Stimulated activated CD4-positive, alpha-beta T cell treated with anti-CD3 and anti-CD28 coated beads, Interleukin-4, amount 100 ng/mL, for 48 hours (primary cell): ENCODE results near the gene TLCD2.
A peak's percentile ranks its signal among the peaks of the same experiment; 100 is the strongest.
"Not testable (repeated sequence)": the region's sequence is repeated elsewhere in the genome, so short reads cannot be mapped to it uniquely, and the experiment has no call there.

Source experiments
- DNase-seq, 2 donors: peaks; one replicate each; pipeline ENCODE4 v3.0.0-alpha.2; 2020; ENCODE audit warnings: low read depth in 2 of 2

The TLCD2 gene

DNA sequence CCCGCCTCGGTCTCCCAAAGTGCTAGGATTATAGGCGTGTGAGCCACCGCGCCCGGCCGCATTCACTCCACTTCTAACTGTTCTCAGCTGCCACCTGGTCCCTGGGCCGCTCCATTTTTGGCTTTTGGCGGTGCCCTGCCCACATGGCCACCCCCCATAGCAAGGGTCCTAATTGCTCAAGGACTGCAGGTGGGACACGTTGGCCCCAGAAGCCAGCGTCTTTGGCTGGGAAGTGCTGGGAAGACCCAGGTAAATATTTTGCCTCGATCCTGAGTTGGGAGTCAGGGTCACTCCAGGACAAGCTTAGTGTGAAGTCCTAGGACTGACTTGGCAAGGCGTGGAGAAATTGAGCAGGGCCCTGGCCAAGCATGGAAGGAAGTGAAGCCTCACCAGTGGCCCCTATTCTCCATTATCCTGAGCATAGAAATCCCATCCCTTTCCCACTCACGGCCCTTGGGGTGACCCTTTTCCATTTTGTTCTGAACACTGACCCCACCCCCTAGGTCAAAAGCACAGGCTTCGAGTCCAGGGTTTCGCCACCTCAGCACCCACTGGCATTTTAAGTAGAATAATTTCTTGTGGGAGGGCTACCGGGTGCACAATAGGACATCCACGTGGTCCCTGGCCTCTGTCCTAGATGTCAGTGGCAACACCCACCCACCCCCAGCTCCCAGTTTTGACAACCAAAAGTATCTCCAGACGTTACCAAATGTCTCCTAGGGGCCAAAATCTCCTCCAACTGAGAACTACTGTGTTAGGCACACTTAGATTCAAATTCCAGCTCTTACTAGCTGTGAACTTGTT is 8.4 kb upstream of the TLCD2 start:
- no peak for DNase-seq

DNA sequence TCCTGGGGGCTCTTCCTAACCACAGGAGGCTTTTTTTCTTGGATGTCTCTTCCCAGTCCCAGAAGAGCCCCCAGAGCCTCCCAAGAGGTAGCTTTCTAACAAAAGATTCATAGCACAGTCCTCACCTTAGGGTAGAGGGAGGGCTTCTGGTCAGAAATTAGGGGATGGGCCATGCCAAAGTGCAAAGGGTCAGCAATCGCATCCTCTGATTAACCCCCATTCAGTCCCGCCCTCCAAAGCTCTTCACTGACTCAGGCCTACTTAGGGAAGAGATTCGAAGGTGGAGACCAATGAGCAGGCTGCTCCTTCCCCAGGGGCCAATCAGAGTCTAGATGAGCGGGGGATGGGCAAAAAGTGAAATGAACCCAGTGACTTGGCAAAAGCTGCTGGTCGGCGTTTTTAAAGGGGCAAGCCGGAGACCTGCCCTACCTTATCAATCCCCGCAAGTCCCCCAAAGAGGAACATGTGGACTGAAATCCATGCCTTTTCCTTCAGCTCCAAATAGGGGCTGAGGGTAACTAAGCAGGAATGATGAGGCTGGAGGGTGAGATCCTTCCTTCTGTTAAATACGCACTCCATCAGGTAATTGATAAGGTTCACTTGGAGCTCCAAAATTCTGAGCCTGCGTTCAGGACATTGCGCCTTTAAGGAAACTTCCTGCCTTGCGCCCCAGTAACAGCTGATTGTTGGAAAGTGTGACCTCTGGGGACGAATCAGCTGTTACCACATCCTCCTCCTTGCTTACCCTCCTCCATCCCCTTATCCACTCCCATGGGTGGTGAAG is 6.9 kb upstream of the TLCD2 start:
- DNase-seq = peak; percentile 69 to 84

DNA sequence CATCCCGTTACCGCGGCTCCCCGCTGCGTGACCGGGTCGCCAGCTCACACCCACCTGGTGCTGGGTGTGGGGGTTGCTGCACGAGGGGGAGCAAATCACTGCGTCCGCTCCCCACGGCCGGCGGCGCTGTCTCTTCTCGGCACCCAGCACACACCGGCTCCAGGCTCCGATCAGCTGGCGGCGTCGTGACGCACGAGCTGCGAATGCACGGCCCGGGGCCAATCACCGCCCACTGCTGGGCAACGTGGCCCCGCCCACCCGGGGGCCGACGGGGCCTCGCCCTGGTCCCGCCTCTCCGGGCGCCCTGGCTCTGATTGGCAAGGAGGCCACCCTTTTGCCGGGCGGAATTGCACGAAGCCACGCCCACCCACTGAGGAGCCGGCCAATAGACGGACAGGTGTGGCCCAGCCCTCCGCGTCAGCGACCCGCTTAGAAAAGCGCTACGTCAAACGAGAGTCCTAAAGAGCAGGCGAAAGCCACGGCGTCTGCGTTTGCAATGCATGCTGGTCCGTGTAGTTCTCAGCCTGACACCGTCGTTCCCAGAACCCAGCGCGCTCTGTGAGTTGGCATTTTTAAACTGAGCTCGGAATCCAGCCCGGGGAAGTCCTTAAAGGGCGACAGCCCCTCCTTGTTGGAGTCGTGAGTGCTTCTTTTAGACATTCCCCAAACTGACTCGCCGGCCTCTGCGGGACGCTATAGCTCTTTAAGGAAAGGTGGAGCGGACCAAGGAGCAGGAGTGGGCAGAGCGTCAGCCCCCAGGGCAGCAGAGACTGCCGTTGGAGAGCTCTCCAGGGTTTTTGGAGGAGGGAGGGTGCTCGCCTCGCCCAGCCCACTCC is 6.1 kb upstream of the TLCD2 start:
- DNase-seq = peak; percentile 99 to 100

DNA sequence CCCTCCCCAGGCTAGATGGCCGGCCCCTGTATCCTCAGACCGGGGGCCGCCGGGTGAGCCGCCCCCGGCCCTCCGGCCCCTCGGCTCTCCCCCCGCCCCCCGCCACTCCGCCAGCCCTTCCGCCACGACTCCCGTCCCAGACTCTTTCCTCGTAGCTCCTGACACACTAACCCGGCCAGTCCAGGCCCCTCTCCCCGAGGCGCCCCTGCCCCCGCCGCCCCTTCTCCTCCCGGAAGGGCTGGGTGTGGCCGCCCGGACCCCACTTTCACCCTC is 5.6 kb upstream of the TLCD2 start:
- no peak for DNase-seq

DNA sequence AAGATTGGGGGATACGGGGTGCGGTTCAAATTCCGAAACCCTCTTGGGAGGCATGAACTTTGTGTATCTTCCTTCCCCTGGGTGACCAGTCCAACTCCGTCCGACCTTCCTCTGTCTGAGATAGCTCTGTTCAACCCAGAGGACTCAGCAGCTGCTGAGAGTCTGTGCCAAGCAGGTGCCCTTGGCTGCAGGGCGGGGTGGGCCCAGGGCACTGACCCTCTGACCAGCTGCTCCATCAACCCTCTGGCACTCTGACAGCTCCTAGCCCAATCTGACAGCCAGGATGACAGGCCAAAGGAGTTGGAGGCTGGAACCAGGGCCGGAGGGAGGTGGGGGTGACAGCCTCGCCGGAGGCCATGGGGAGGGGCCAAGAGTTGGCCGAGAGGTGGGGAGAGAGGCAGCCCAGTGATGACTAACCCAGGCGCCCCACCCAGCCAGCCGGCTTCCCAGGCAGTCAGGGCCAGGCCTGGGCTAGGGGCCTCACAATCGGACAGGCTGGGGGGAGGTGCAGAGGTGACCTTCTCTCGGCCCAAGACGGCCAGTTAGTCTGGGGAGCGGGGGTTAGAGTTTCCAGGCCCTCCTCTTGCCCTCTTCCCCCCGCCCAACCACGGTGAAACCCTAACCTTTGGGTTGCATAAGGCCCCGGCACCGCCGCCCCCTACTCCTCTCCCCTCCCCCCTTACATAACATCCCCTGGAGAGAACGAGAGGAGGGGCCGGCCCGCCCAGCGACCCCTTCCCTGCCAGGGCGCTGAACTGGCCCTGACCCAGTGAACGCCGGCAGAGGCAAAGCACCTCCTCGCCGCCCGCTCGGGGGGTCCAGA is 5.0 kb upstream of the TLCD2 start:
- DNase-seq = peak in 1 of 2 donors; percentile 42

DNA sequence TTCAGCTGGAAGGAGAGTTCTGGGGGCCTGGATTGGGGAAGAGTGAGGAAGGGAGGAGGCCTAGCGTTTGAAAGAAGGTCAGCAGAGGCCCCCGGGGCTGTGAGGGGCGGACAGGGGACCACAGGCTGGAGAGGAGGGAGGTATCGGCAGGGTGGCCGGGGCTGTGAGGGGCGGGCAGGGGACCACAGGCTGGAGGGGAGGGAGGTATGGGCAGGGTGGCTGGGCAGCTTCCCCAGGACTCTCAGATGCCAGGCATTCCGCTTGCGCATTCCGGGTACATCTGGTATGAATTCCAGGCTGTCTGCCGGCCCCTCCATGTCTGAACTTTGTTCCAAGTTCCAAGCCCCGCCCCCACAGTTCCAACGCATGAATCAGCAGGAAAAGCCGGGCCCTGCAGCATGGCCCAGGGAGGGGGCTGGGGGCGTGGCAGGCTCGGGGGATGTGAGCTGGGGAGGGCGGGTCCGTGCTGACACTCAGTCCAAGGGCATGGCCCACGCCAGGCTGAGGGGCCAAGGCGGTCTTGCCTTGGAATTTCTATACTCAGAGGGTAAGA is 4.3 kb upstream of the TLCD2 start:
- DNase-seq = no peak

DNA sequence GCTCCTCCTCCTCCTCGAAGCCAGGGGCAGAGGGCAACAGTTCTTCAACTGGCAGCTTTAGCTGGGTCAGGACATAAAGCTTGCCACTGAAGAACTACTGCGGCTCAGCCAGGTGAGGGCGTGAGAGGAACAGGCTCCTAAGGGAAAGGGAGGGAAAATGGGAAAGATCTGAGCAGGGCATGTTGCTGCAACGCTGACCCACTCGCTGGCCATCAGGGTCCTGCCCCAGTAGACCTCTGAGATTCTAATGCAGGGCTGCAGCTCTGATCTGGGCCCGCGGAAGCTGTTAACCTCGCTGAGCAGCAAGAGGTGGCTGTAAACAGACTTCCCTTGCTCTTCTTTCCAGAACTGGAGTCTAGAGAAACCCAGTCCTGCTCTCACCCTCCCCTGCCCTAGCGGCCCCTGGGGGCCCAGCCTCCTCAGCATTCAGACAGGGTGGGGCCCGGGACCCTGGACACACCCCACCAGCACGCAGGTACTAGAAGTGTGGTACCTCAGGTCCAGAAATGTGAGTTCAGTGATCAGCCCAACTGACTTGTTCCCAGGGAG is 3.8 kb upstream of the TLCD2 start:
- DNase-seq = no peak

DNA sequence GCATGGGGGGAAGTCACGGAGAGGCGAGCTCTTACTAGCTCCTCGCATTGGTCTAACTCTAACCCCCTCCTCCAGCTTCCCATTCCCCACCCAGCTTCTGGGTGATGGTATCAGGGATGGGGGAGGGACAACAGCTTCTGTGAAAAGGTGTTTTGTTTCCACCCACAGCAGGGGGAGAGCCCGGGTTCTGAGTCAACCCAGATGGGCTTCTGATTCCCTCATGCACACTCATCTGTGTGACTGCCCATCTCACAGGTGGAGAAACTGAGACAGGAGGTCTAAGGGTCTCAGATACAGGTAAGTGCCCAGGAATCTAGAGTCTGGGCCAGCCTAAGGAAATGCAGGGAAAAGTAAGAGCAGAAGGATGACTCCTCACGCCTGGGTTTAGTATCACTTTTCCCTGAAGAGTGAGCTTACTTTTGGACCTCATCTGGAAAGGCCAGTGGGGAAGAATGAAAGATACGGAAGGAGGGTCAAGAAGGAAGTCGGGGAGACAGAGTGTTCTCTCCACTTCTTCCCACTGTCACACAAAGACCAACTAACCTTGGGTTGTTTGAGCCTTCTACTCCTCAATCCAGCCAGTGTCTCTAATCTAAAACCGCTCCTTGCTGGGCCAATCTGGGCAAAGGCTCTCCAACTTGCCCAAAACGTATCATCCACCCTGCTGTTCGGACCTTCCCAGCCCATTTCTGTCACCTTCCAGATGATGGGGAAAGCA is 3.1 kb upstream of the TLCD2 start:
- DNase-seq = no peak

DNA sequence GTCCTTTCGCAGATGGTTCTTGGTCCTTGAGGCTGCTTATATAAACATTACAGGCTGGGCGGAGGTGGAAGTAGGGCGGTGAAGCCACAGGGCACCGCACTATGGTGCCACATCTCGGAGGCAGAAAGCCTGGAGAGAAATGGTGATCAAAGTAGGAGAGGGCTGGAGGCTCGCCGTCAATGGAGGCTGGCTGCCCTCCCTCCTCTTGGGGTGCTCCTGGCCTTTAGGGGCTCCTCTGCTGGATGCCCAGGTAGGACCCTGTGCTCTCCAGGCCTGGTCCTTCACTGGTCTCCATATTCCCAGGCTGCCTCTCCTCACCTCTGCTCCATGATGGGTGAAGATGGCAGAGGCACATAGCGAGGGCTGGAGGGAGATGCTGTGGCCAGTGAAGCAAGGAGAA is 2.1 kb upstream of the TLCD2 start:
- no peak for DNase-seq

DNA sequence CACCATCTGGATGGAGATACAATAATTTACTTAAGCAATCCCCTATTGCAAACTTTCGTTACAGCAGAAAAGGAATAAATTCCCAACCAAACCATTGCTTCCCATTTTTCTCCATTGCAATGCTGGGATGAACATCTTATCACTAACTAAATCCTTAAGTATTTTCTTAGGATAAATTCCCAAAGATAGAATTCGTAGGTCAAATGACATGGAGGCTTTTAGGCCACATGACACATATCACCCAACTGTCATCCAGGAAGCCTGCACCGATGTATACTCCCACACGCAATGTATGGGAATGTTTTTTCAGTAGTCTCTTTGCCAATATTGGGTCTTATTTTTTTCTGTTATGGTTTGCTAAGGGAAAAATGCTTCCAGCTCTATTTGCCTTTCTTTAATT is 1.6 kb upstream of the TLCD2 start:
- DNase-seq = no peak

DNA sequence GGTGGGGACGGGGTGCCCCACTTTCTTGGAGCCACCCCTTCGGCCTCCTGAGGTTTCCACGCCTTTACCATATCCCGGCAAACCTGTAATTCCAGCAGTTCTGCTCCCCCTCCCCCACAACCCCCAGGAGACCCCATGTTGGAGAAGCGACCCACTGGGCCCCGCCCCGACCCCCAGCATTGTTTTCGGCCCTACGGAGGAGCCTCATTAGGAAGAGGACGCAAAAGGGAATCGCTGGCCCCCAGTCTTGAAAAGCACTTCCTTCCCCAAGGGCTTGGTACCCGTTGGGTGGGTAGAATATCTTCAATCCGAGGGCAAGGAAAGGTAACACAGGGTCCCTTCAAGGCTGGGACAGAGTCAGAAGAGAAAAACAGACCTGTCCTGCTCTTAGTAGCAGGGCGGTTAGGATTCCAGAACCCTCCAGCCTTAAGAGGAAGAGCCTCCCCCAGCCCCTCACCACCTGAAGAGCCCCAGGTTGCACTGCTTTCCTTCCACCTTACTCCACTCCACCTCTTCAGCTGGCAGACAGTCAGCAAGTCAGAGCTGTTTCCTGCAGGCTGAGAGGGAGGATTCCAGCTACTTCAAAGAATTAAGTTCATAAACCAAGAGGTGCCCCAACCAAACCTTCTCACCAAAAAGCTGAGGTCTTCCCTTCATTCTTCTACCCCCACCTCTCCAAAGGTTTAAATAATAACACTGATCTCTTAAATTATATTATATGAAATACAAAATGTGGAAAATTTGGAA is 803 bp upstream of the TLCD2 start:
- no peak for DNase-seq

DNA sequence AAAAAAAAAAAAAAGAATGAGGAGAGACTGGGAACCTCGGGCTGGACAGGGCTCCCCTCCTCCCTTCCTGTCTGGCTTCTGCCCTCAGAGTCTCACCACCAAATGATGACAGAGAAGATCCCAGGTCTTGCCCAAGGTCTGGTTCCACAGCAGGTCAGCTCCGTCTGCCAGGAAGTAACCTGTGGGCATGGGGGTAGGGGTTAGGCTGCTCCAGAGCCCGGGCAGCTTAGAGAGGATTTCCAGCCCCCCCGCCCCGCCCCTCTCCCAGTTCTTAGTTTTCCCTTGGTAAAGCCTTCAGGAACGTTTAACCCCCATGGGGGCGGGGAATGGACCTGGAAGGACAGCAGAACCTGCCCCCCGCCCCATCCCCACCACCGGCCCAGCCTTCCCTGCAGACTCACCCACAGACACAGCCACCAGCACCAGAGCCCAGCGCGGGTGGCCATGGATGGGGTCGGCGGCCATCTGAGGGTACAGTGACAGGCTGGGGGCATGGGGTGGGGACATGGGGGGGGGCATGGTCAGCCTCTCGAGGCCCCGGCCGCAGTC is 700 bp downstream of the TLCD2 start:
- DNase-seq = no peak

DNA sequence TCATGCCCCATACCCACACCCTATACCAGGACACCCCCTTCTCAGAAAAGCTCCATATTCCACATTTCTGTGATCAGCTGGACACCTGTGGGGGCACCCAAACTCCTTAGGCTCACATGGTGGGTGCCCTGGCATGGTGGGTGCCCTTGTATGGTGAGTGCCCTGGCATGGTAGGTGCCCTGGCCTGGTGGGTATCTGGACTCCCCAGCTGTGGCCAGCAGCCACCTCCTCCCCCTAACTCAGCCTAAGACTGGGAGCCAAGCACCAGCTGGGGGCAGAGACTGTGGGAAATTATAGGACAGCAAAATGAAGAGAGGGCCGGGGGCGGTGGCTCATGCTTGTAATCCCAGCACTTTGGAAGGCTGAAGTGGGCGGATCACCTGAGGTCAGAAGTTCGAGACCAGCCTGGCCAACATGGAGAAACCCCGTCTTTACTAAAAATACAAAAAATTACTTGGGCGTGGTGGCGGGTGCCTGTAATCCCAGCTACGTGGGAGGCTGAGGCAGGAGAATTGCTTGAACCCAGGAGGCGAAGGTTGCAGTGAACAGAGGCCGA is 1.3 kb downstream of the TLCD2 start:
- not testable (repeated sequence) for DNase-seq

DNA sequence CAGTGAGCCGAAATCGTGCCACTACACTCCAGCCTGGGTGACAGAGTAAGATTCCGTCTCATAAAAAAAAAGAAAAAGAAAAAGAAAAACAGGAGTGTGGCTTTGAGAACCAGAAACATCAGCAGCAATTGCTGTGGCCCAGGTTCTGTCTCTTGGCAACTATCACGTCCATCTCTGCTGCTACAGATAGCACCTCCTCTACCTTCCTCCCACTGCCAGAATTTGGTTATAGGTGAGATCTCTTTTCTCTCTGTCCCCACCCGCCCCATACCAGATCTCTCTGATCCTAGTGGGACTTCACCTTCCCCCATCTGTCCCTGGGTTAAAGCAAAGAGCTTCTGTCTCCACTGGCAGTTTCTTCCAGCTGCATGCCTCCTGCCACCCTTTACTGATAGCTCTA is 3.1 kb downstream of the TLCD2 start:
- DNase-seq = no peak

DNA sequence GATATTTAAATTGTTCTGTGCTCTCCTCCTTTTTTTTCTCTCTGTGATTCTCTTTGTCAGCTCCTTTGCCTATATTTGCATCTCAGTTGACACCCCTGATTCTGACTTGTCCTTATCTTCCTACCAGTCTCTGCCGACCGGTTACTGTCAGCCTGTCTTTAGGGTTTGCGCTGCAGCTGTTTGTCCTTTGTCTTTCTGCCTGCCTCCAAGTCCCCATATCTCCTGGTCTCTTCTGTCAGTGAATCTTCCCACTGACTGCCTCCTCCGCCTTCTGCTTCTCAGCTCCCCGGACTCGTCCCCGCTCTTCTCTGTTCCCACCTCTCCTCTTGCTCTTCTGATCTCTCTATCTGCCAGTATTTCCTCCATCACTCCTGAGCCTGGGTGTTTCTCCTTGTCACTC is 5.2 kb downstream of the TLCD2 start:
- DNase-seq = no peak

DNA sequence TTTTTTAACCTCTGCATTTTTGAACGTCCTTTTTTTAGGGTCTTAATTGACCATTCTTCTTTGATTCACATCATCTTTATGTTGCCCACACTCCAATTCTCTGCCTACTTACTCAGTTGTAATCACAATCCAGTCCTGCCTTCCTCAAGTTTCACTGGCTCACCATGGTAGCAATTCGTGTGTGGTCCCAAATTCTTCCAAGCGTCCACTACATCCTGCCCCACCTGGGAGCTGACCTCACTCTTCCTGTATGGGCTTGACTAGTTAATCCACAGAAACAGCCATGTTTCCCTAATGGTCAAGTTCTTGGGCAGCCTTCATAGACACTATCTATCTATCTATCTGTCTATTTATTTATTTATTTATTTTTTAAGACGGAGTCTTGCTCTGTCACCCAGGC is 7.1 kb downstream of the TLCD2 start:
- DNase-seq = no peak

DNA sequence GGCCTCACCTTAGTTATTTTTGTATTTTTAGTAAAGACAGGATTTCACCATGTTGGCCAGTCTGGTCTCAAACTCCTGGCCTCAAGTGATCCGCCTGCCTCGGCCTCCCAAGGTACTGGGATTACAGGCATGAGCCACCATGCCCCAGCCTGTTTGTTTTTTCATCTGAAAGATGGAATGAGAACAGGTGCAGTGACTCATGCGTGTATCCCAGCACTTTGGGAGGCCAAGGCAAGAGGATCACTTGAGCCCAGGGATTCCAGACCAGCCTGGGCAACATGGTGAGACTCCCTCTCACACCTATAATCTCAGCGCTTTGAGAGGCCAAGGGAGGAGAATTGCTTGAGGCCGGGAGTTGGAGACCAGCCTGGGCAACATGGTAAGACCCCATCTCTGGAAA is 10.3 kb downstream of the TLCD2 start:
- DNase-seq = not testable (repeated sequence)

DNA sequence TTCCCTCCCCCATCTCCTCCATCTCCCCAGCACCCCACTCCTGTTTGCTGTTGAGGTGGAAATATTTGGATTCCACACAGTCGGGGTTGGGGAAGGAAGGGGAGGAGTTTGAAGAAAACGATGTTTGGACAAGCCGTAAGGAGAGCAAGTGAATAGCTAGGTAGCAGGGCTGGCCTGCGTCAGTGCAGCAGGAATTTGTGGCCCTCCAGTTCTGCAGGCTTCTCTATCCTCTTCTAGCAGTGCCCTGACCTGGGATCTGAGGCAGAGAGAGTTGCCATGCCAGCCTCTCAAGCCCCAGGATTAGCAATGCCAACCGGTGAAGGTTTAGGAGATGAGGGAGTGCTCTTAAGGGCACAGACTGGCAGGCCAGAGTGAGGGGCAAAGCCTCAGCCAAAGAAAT is 12.5 kb downstream of the TLCD2 start:
- DNase-seq = no peak

DNA sequence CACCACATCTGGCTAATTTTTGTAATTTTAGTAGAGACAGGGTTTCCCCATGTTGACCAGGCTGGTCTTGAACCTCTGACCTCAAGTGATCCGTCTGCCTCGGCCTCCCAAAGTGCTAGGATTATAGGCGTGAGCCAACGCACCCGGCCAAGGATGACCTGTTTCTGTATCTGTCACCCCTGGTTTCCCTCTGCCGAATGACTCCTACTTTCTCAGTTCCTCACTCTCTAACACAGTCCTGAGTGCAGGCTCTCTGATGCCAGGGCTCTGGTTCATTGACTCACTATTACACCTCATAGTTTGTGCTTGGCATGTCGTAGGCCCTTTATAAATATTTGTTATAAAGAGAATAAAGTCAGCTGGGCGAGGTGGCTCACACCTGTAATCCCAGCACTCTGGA is 14.8 kb downstream of the TLCD2 start:
- DNase-seq = no peak
